ENCODE data around the gene RNF223. TPM values are rescaled to one million over a fixed set of nuclear protein-coding genes. Genes with fewer than 3 reads are reported as not detected.

The RNF223 gene
- polyA plus RNA-seq, 1 donor (not counting 4 experiments of a cell fraction or from before 2014, with no cell fraction given): 0.22 TPM

GRCh38 chr1:1040004-1040991, 33.8 kb downstream of the RNF223 start:
- Histone ChIP-seq H3K4me1 (ENCODE audit: control insufficient read depth, extremely low read depth, insufficient read depth, low read length) (peaks cover 14% of the 10 kb centered on the region), H3K79me2 (ENCODE audit: control insufficient read depth, insufficient read depth, low read length) (peaks cover 62% of the 10 kb centered on the region), H4K20me1 (ENCODE audit: control insufficient read depth, extremely low read depth, insufficient read depth, low read length) (peaks cover 67% of the 10 kb centered on the region), H3K9ac (ENCODE audit: control insufficient read depth, extremely low read depth, insufficient read depth, low read length) (no peak overlapping the region), H3K27ac (ENCODE audit: control insufficient read depth, insufficient read depth, low read length) (no peak overlapping the region), H3K4me3 (ENCODE audit: control insufficient read depth in 2 of 3, extremely low read depth in 1 of 3, insufficient read depth in 2 of 3, low read depth in 1 of 3, low read length in 3 of 3) (peak overlapping the region in 1 of 3 experiments; percentile 27), H3K27me3 (ENCODE audit: control insufficient read depth, extremely low read depth, insufficient read depth, low read length) (no peaks in the 10 kb centered on the region), H3K9me3 (ENCODE audit: control insufficient read depth, low read depth, low read length) (no peaks in the 10 kb centered on the region), H3K9me1 (ENCODE audit: control insufficient read depth, extremely low read depth, insufficient read depth, low read length) (peaks cover 8% of the 10 kb centered on the region), H3K4me2 (ENCODE audit: control insufficient read depth, extremely low read depth, insufficient read depth, low read depth, low read length) (peak overlapping the region; percentile 16), H2AFZ (ENCODE audit: control insufficient read depth, low read length) (no peak overlapping the region), H3K36me3 (ENCODE audit: control insufficient read depth in 2 of 2, extremely low read depth in 1 of 2, insufficient read depth in 2 of 2, low read length in 2 of 2) (peaks cover 39 to 59% of the 10 kb centered on the region in 2 experiments)
- TF ChIP-seq EZH2 (IDR thresholded peaks at IDR 0.05; ENCODE audit: low read length) (no peak), CTCF (optimal IDR thresholded peaks at IDR 0.05 in 1 of 3, IDR thresholded peaks at IDR 0.05 in 1 of 3, conservative IDR thresholded peaks at IDR 0.05 in 1 of 3; ENCODE audit: extremely low read depth in 1 of 3, insufficient read depth in 2 of 3, low read length in 3 of 3) (peak in 2 of 3 experiments; percentile 35 to 63)
- DNase-seq (ENCODE audit: low read depth, low spot score): peak; percentile 74
- dilution Hi-C loops (cut with MboI; ENCODE audit: extremely low pct_ligation_motif_present, low sequenced_read_pairs): no loop called here
- FAIRE-seq: no peak

GRCh38 chr1:1039145-1039910, 34.8 kb downstream of the RNF223 start:
- peaks cover 14% of the 10 kb centered on the region for H3K4me1 ChIP-seq (ENCODE audit: control insufficient read depth, extremely low read depth, insufficient read depth, low read length)
- dilution Hi-C loops (cut with MboI; ENCODE audit: extremely low pct_ligation_motif_present, low sequenced_read_pairs): no loop called here
- no peak overlapping the region for H3K9ac ChIP-seq (ENCODE audit: control insufficient read depth, extremely low read depth, insufficient read depth, low read length)
- no peak for FAIRE-seq
- no peak for TF ChIP-seq EZH2 (IDR thresholded peaks at IDR 0.05; ENCODE audit: low read length)
- H3K27me3 ChIP-seq (ENCODE audit: control insufficient read depth, extremely low read depth, insufficient read depth, low read length): no peaks in the 10 kb centered on the region
- DNase-seq (ENCODE audit: low read depth, low spot score): no peak
- H3K79me2 ChIP-seq (ENCODE audit: control insufficient read depth, insufficient read depth, low read length): peaks cover 64% of the 10 kb centered on the region
- peaks cover 37 to 55% of the 10 kb centered on the region in 2 experiments for H3K36me3 ChIP-seq (ENCODE audit: control insufficient read depth in 2 of 2, extremely low read depth in 1 of 2, insufficient read depth in 2 of 2, low read length in 2 of 2)
- H3K27ac ChIP-seq (ENCODE audit: control insufficient read depth, insufficient read depth, low read length): no peak overlapping the region
- no peak overlapping the region for H2AFZ ChIP-seq (ENCODE audit: control insufficient read depth, low read length)
- peaks cover 8% of the 10 kb centered on the region for H3K9me1 ChIP-seq (ENCODE audit: control insufficient read depth, extremely low read depth, insufficient read depth, low read length)
- H3K9me3 ChIP-seq (ENCODE audit: control insufficient read depth, low read depth, low read length): no peaks in the 10 kb centered on the region
- H3K4me2 ChIP-seq (ENCODE audit: control insufficient read depth, extremely low read depth, insufficient read depth, low read depth, low read length): peak overlapping the region; percentile 16
- no peak overlapping the region for H3K4me3 ChIP-seq (ENCODE audit: control insufficient read depth in 2 of 3, extremely low read depth in 1 of 3, insufficient read depth in 2 of 3, low read depth in 1 of 3, low read length in 3 of 3)
- peaks cover 69% of the 10 kb centered on the region for H4K20me1 ChIP-seq (ENCODE audit: control insufficient read depth, extremely low read depth, insufficient read depth, low read length)
